ENCODE results near the gene UBASH3A.

UBASH3A gene

DNA sequence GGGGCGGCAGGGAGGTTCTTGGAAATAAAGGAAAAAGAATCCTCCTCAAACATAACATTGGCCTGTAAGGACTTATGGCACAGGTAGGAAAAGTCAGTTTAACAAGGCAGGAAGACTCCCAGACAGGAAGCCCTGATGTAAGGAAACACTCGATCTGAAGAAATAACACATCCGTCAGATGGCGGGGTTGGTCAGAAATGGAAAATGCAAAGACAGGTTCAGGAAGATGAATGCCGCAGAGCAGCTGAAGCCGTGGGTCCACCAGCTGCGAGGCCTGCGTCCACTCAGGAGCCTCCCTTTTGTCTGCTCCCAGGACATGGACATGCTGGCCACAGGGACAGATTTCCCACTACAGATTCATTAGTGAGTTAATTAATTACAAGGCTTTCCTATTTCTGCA is 88.5 kb downstream of the UBASH3A start:
- no peak overlapping the region for H3K4me3 ChIP-seq (ENCODE audit: low read depth, low read length)
- TF ChIP-seq, protein P1, sequence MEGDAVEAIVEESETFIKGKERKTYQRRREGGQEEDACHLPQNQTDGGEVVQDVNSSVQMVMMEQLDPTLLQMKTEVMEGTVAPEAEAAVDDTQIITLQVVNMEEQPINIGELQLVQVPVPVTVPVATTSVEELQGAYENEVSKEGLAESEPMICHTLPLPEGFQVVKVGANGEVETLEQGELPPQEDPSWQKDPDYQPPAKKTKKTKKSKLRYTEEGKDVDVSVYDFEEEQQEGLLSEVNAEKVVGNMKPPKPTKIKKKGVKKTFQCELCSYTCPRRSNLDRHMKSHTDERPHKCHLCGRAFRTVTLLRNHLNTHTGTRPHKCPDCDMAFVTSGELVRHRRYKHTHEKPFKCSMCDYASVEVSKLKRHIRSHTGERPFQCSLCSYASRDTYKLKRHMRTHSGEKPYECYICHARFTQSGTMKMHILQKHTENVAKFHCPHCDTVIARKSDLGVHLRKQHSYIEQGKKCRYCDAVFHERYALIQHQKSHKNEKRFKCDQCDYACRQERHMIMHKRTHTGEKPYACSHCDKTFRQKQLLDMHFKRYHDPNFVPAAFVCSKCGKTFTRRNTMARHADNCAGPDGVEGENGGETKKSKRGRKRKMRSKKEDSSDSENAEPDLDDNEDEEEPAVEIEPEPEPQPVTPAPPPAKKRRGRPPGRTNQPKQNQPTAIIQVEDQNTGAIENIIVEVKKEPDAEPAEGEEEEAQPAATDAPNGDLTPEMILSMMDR (IDR thresholded peaks at IDR 0.05; ENCODE audit: low read depth, low read length, missing control alignments) = no peak
- no peak for DNase-seq (ENCODE audit: low read depth)

DNA sequence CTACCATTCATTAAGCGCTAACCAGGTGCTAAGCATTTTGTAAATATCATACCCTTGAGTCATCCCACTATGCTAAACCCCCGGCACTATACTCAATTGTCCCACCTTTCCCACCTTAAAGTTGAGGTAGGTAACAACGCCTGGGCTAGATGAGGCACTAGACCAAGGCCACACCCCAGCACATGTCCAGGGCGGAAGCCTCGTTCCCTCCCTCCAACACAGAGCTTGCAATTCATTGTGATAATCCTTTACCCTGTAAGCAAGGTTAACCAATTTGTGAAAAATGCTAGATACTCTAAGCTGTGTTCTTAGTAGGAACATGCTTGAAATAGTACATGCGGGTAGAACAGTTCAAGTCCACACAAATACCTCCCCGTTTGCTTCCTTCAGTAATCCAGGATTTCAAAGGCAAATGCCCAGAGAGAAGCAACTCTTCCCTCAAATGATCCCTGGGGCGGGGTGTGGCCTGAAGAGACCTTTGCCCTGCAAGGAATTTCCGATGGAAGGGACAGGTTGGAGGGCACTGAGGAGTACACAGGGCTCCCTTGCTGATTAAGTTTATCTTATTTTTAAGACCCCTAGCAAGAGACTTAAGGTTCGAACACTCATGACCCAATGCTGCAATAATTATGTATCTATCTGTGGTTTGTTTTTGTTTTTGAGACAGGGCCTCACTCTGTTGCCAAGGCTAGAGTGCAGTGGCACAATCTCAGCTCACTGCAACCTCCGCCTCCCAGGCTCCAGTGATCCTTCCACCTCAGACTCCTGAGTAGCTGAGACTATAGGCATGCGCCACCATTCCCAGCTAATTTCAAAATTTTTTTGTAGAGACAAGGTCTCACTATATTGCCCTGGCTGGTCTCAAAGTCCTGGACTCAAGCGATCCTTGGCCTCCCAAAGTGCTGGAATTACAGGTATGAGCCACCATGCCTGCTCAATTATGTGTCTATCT is 89.7 kb downstream of the UBASH3A start:
- H3K4me3 ChIP-seq (ENCODE audit: low read depth, low read length) = no peak overlapping the region
- DNase-seq (ENCODE audit: low read depth) = no peak
- TF ChIP-seq, protein P1 (IDR thresholded peaks at IDR 0.05; ENCODE audit: low read depth, low read length, missing control alignments) = no peak

DNA sequence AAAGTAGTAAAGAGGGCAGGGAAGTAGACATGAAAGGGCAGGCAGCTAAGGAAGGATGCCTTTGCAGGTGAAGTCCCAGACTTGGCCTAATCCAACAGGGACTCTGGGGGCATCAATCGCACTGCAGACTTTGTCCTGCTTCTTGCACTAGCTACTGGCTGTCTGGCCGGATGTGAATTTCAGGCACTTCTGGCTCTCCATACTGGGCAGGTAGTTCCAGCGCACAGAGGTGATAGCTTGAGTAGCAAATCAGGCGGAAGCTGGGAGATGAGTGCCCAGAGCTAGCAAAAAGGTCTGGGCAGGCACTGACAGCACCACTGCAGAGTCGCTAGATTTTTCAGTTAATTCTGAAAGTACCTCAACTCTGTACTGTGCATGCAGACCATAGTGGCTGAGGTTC is 91.3 kb downstream of the UBASH3A start:
- TF ChIP-seq, protein P1 (IDR thresholded peaks at IDR 0.05; ENCODE audit: low read depth, low read length, missing control alignments) = no peak
- DNase-seq (ENCODE audit: low read depth) = no peak
- no peak overlapping the region for H3K4me3 ChIP-seq (ENCODE audit: low read depth, low read length)

DNA sequence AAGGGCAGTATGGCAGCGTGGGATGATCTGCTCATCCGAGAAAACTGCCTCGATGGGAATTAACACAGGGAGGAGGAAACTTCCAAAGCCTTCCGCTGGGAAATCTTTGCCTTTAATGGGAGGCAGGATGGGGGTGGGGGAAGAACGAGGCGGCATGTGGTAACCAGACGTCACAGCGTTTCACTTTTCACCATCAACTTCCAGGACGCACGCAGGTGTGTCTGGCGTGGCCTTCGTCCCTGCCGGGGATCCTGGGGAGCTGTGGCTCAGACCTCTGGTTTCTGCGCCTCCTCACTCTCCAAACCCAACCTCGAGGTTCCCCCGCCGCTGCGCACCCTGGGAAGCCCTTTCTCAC is 92.0 kb downstream of the UBASH3A start:
- DNase-seq (ENCODE audit: low read depth) = no peak
- peak overlapping the region; percentile 69 for H3K4me3 ChIP-seq (ENCODE audit: low read depth, low read length)
- TF ChIP-seq, protein P1 (IDR thresholded peaks at IDR 0.05; ENCODE audit: low read depth, low read length, missing control alignments) = no peak

DNA sequence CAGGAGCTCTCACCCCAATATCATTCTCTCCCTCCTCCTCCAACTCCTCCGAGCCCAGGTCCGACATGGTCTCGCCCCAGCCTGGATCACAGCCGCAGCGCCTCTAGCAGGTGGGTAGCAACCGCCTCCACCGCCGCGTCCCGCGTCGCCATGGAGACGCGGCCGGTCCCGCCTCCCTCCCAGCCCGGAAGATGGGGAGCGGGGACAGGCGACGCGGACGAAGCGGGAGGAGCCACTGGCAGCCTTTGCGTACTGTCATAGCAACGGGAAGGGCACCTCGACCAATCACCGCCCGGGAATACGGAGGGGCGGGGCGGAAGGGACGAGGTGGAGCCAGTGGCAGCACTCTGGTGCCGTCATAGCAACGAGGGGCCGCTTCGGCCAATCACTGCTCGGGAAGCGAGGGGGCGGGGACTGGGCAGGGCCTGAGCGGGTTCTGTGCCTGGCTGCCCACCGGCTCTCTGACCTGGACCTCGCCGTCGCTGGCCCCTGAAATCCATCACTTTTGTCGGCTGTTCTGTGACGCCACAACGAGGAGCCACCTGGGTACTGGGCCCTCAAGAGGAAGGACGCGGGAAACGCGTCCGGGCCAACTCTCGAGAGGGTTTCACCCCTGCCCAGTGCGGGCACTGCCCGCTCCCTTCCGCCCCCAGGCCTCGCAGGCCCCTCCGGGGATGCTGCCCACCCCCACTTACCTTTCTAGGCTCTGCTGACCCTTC is 92.6 kb downstream of the UBASH3A start, which contains the start of gene RSPH1:
RSPH1 (minus strand) TSS at position 105 of the 719 bp plus-strand sequence; CDS start at position 67, 38 bp downstream.
- TF ChIP-seq, protein P1 (IDR thresholded peaks at IDR 0.05; ENCODE audit: low read depth, low read length, missing control alignments) = no peak
- DNase-seq (ENCODE audit: low read depth) = peak; percentile 93
- peak within 1 kb of the TSS; percentile 69 for H3K4me3 ChIP-seq (ENCODE audit: low read depth, low read length)

DNA sequence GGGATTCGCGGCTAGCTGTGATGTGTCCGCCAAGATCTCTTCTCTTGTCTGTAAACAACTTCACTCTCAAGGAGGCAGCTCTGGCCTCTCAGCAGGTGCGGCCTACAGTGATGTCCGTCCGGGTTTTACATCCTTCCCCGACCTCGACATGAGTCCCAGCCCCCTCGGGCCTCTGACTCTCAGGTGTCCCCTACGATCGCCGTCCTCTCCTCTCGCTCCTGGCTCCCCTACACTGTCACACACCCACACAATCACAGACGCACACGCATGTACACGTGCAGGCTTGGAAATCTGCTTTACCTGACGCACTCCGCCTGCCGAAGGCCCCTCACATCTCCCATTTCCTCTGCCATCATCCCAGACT is 93.1 kb downstream of the UBASH3A start:
- TF ChIP-seq, protein P1 (IDR thresholded peaks at IDR 0.05; ENCODE audit: low read depth, low read length, missing control alignments) = no peak
- DNase-seq (ENCODE audit: low read depth) = no peak
- H3K4me3 ChIP-seq (ENCODE audit: low read depth, low read length) = peak overlapping the region; percentile 69
